Inflammatory macrophage (primary cell): ENCODE data around the gene NMRAL1.

Source experiments
- DNase-seq, 2 donors: peaks; one replicate each; pipeline ENCODE4 v3.0.0-alpha.2; 2020 to 2022
- total RNA-seq, 18 experiments: gene quantifications; one replicate each; lab custom pipeline; 2026; ENCODE audit warnings: mixed read lengths in 6 of 18, inconsistent platforms in 2 of 18; lab: John Stamatoyannopoulos, UW

NMRAL1 gene
- total RNA-seq = 4.4 to 22.4 (median 15.3) reads per million in 18 experiments

- peak; percentile 89 to 93 for DNase-seq
Measured at GRCh38 chr16:4474192-4474961, at the start of gene NMRAL1. NMRAL1 (minus strand) TSS chr16:4474625; CDS start chr16:4474132, 493 bp downstream.

- no peak for DNase-seq
Measured at GRCh38 chr16:4523686-4524085, 49.3 kb upstream of the NMRAL1 start.

GRCh38 chr16:4522051-4522581 lies 47.7 kb upstream of the NMRAL1 start:
- DNase-seq = no peak

GRCh38 chr16:4520913-4521312 lies 46.5 kb upstream of the NMRAL1 start:
- DNase-seq = no peak

GRCh38 chr16:4519274-4520058 lies 45.0 kb upstream of the NMRAL1 start:
- no peak for DNase-seq

- DNase-seq = peak in 1 of 2 donors; percentile 23
Measured at GRCh38 chr16:4517812-4518680, 43.6 kb upstream of the NMRAL1 start.

GRCh38 chr16:4515611-4516233 lies 41.3 kb upstream of the NMRAL1 start:
- DNase-seq = peak; percentile 88 to 92

- no peak for DNase-seq
Measured at GRCh38 chr16:4514606-4515005, 40.2 kb upstream of the NMRAL1 start.

- DNase-seq = no peak
Measured at GRCh38 chr16:4513881-4514280, 39.5 kb upstream of the NMRAL1 start.

GRCh38 chr16:4513086-4513860 lies 38.8 kb upstream of the NMRAL1 start:
- DNase-seq = no peak

- DNase-seq = no peak
Measured at GRCh38 chr16:4512473-4512872, 38.0 kb upstream of the NMRAL1 start.

GRCh38 chr16:4511441-4512082 lies 37.1 kb upstream of the NMRAL1 start:
- peak; percentile 29 to 39 for DNase-seq

GRCh38 chr16:4510747-4511426 lies 36.5 kb upstream of the NMRAL1 start:
- DNase-seq = peak; percentile 38 to 48

GRCh38 chr16:4510131-4510530 lies 35.7 kb upstream of the NMRAL1 start:
- no peak for DNase-seq

GRCh38 chr16:4509420-4509819 lies 35.0 kb upstream of the NMRAL1 start:
- no peak for DNase-seq

GRCh38 chr16:4508806-4509205 lies 34.4 kb upstream of the NMRAL1 start:
- no peak for DNase-seq

GRCh38 chr16:4507588-4508345 lies 33.3 kb upstream of the NMRAL1 start:
- DNase-seq = no peak

- DNase-seq = peak; percentile 74 to 81
Measured at GRCh38 chr16:4506450-4506849, 32.0 kb upstream of the NMRAL1 start.
